Naive thymus-derived CD8-positive, alpha-beta T cell (primary cell): ENCODE results near the gene TIE1. TPM values are rescaled to one million over a fixed set of nuclear protein-coding genes. Genes with fewer than 3 reads are reported as not detected.

ENCODE experiments used
- ATAC-seq, 2 donors: fragments of 150-1000 bp; cut with Tn5 transposase in 1 of 2; sonication (Bioruptor Pico), chemical (Tn5 transposase) in 1 of 2; 1 replicate in 1 of 2; 2 replicates in 1 of 2; pipeline ENCODE4 v1.10.0; 2021; ENCODE audit warnings: mild to moderate bottlenecking in 2 of 2, moderate library complexity in 2 of 2
- POLR2A ChIA-PET: fragments of 350-600 bp; sonication (Branson Sonifier 250); formaldehyde crosslinking; loops from one replicate; lab custom pipeline; 2021; ENCODE audit warnings: antibody characterized with exemption; lab: Charles Lee
- DNase-seq, 10 donors: peaks; one replicate each; pipeline versions ENCODE4 v3.0.0 to v3.0.0-alpha.2; 2020 to 2022
- H3K27ac Mint-ChIP-seq, 10 donors: one replicate each; pipeline ENCODE4 v1.8.0; 2020 to 2022; ENCODE audit warnings: mild to moderate bottlenecking in 10 of 10, mixed read lengths in 10 of 10, moderate library complexity in 4 of 10, inconsistent platforms in 1 of 10
- H3K27me3 Mint-ChIP-seq, 5 donors: one replicate each; pipeline ENCODE4 v1.8.0; 2021 to 2022; ENCODE audit warnings: mixed read lengths in 5 of 5
- H3K36me3 Mint-ChIP-seq, 3 donors: one replicate each; pipeline ENCODE4 v1.8.0; 2020 to 2022; ENCODE audit warnings: mixed read lengths in 3 of 3, mild to moderate bottlenecking in 2 of 3, inconsistent platforms in 1 of 3
- H3K4me1 Mint-ChIP-seq, 4 donors: one replicate each; pipeline ENCODE4 v1.8.0; 2021 to 2022; ENCODE audit warnings: mixed read lengths in 4 of 4
- H3K4me3 Mint-ChIP-seq, 10 donors: one replicate each; pipeline ENCODE4 v1.8.0; 2020 to 2022; ENCODE audit warnings: mild to moderate bottlenecking in 10 of 10, mixed read lengths in 10 of 10, moderate library complexity in 6 of 10, inconsistent platforms in 1 of 10
- H3K9me3 Mint-ChIP-seq, 9 donors: one replicate each; pipeline ENCODE4 v1.8.0; 2020 to 2022; ENCODE audit warnings: mixed read lengths in 9 of 9, mild to moderate bottlenecking in 3 of 9, inconsistent platforms in 1 of 9, moderate library complexity in 1 of 9
- polyA plus RNA-seq, 3 donors: library from polyadenylated mRNA; unstranded; fragments of 300-500 nt; fragmentation: Illumina TruSeq; gene quantifications; one replicate each; pipeline ENCODE4 v1.2.3, GENCODE V29; 2021
- total RNA-seq, 8 experiments: library from RNA in 2 of 8; stranded (reverse) in 2 of 8; gene quantifications; one replicate each; pipeline ENCODE4 v1.2.3 and lab custom pipeline; 2021 to 2026

The TIE1 gene
- total and polyA plus RNA-seq, 5 experiments from 2014 or later = not detected

DNA sequence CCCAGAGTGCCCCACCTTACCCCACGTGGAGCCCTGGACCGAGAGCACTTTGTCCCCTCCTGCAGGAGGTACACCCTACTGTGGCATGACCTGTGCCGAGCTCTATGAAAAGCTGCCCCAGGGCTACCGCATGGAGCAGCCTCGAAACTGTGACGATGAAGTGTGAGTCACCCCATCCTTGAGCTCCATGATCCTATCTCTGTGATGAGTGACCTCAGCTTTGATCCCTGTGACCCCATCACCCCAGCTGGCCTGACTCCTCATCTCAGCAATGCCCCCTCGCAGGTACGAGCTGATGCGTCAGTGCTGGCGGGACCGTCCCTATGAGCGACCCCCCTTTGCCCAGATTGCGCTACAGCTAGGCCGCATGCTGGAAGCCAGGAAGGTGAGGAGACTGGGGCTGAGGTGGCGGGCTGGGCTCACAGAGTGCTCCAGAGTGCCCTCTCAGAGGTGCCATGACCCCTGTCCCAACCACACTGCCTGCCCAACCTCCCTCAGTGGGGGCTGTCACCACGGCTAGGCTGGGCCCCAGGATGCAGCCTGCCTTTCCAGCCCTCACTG is 20.6 kb downstream of the TIE1 start:
- POLR2A ChIA-PET = interaction anchor here (0.6 to 1.5 kb wide), 2 partner anchors 8 to 76 kb away, joined by 3 read pairs; no protein-coding TSS in a partner anchor
- ATAC-seq = no peak
- no peaks in the 10 kb centered on the region for H3K27me3 Mint-ChIP-seq
- no peak overlapping the region for H3K27ac Mint-ChIP-seq
- H3K9me3 Mint-ChIP-seq = peaks cover 1 to 21% (median 16%) of the 10 kb centered on the region in 9 donors
- no peak overlapping the region for H3K4me3 Mint-ChIP-seq
- peaks cover 0 to 2% (median 0%) of the 10 kb centered on the region in 4 donors for H3K4me1 Mint-ChIP-seq
- H3K36me3 Mint-ChIP-seq = peaks cover 0 to 19% (median 16%) of the 10 kb centered on the region in 3 donors
- DNase-seq = peak in 1 of 10 donors; percentile 51

DNA sequence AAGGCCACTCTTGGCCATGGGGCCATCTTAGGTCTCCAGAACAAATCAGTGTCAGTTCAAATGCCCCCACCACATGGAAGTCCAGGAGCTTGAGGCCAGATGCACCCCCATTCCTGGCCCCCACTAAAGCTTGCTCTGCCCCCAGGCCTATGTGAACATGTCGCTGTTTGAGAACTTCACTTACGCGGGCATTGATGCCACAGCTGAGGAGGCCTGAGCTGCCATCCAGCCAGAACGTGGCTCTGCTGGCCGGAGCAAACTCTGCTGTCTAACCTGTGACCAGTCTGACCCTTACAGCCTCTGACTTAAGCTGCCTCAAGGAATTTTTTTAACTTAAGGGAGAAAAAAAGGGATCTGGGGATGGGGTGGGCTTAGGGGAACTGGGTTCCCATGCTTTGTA is 21.7 kb downstream of the TIE1 start:
- H3K4me3 Mint-ChIP-seq = no peak overlapping the region
- no peak overlapping the region for H3K27ac Mint-ChIP-seq
- peak in 1 of 10 donors; percentile 26 for DNase-seq
- ATAC-seq = no peak
- H3K36me3 Mint-ChIP-seq = peaks cover 0 to 24% (median 16%) of the 10 kb centered on the region in 3 donors
- peaks cover 1 to 29% (median 17%) of the 10 kb centered on the region in 9 donors for H3K9me3 Mint-ChIP-seq
- peaks cover 0 to 4% (median under 1%) of the 10 kb centered on the region in 4 donors for H3K4me1 Mint-ChIP-seq
- POLR2A ChIA-PET = no interaction called here
- H3K27me3 Mint-ChIP-seq = no peaks in the 10 kb centered on the region

DNA sequence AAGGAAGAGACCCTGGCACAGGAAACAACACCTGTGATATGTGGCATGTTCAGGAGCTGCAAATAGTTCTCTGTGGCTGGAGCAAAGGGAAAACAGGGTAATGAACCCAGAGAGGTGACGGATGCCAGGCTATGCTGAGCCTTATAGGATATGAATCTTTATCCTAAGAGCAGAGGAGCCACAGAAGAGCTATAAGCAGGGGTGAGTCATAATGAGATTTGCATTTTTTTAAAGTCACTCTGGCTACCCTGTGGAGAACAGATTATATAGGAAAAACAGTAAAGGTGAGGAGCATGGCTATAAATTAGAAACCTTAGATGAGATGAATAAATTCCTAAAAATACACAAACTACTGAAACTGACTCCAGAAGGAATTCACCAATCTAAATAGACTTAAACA is 24.0 kb downstream of the TIE1 start:
- Mint-ChIP-seq H3K27ac (no peak overlapping the region), H3K27me3 (no peaks in the 10 kb centered on the region), H3K9me3 (peaks cover 6 to 41% (median 20%) of the 10 kb centered on the region in 9 donors), H3K36me3 (peaks cover 0 to 28% (median 18%) of the 10 kb centered on the region in 3 donors), H3K4me3 (no peak overlapping the region), H3K4me1 (peaks cover 0 to 7% (median 2%) of the 10 kb centered on the region in 4 donors)
- DNase-seq (no peak), ATAC-seq (no peak)
- POLR2A ChIA-PET = no interaction called here

DNA sequence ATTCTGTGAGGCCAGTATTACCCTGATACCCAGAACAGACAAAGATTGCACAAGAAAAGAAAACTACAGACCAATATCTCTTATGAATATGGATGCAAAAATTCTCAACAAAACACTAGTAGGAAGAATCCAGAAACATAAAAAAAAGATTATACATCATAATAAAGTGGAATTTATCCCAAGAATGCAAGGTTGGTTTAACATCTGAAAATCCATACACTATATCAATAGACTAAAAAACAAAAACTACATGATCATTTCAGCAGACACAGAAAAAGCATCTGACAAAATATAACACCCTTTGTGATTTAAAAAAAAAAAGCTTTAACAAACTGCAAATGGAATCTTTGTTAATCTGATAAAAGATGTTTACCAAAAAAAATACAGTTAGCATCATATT is 24.6 kb downstream of the TIE1 start:
- POLR2A ChIA-PET = no interaction called here
- no peak for ATAC-seq
- Mint-ChIP-seq H3K27ac (no peak overlapping the region), H3K4me3 (no peak overlapping the region), H3K4me1 (peaks cover 0 to 9% (median 2%) of the 10 kb centered on the region in 4 donors), H3K27me3 (no peaks in the 10 kb centered on the region), H3K9me3 (peaks cover 6 to 41% (median 20%) of the 10 kb centered on the region in 9 donors), H3K36me3 (peaks cover 0 to 28% (median 18%) of the 10 kb centered on the region in 3 donors)
- DNase-seq = no peak

DNA sequence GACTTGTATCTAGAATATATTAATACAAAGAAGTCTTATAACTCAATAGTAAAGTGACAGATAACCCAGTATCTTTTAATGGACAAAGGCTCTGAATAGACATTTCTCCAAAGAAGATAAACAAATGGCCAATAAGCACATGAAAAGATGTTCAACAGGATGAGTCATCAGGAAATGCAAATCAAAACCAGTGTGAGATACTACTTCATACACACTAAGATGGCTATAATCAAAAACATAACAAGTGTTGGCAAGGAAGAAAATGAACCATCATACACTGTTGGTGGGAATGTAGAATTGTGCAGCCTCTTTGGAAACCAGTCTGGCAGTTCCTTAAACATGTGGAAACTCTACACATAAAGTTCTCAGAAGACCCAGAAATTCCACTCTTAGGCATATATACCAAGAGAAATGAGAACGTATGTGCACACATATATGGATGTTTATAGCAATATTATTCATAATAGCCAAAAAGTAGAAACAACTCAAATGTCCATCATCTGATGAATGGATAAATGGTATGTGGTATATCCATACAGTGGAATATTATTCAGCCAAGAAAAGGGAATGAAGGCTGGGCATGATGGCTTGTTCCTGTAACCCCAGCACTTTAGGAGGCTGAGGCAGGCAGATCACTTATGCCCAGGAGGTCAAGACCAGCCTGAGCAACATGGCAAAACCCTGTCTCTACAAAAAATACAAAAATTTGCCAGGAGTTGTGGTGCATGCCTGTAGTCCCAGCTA is 26.9 kb downstream of the TIE1 start:
- Mint-ChIP-seq H3K27ac (peak overlapping the region in 3 of 10 donors; percentile 42 to 72 (median 63)), H3K36me3 (peaks cover 0 to 28% (median 18%) of the 10 kb centered on the region in 3 donors), H3K27me3 (no peaks in the 10 kb centered on the region), H3K4me1 (peaks cover 0 to 9% (median 2%) of the 10 kb centered on the region in 4 donors), H3K9me3 (peaks cover 6 to 41% (median 20%) of the 10 kb centered on the region in 9 donors), H3K4me3 (no peak overlapping the region)
- ATAC-seq (no peak), DNase-seq (no peak)
- POLR2A ChIA-PET = no interaction called here

DNA sequence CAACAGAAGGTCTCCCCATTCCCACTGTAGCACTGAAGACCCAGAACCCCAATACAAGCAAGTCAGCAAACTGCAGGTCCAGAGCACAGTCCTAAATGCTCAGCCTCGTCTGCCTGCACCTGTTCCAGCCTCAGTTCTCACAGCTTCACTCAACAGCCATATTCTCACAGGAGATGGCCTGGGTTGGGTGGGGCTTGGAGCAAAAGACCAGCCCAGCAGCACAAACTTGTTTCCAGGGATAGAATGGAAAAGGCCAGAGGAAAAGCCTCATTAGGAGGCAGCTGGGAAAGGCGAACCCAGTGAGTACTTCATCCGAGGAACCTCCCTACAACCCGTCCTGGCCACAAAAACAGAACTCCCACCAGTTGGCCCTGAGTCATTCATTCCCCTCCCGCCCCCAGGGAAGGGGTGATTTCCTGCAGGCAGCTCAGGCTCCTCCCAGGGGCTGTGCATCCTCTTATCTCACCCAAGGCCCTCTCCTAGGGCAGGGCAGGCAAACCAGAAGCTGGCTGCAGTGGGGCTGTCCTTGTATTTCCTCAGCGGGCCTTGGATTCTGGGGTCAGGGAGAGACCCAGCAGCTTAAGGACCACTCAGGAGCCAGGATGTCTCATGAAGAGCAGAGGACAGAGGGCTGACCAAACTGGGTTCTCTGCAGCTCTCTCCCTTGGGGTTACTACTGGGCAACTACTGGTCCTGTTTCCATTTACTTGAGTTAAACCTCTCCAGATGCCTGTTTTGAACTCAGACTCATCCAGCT is 29.4 kb downstream of the TIE1 start:
- ATAC-seq (no peak), DNase-seq (no peak)
- peaks cover 2 to 28% (median 6%) of the 10 kb centered on the region in 9 donors for H3K9me3 Mint-ChIP-seq
- peaks cover 0 to 16% (median 8%) of the 10 kb centered on the region in 3 donors for H3K36me3 Mint-ChIP-seq
- H3K27ac Mint-ChIP-seq = no peak overlapping the region
- no peak overlapping the region for H3K4me3 Mint-ChIP-seq
- peaks cover 0 to 9% (median 2%) of the 10 kb centered on the region in 4 donors for H3K4me1 Mint-ChIP-seq
- no peaks in the 10 kb centered on the region for H3K27me3 Mint-ChIP-seq
- POLR2A ChIA-PET = interaction anchor here (0.9 kb wide), 1 partner anchor 9 kb away, joined by 3 read pairs; no protein-coding TSS in a partner anchor

DNA sequence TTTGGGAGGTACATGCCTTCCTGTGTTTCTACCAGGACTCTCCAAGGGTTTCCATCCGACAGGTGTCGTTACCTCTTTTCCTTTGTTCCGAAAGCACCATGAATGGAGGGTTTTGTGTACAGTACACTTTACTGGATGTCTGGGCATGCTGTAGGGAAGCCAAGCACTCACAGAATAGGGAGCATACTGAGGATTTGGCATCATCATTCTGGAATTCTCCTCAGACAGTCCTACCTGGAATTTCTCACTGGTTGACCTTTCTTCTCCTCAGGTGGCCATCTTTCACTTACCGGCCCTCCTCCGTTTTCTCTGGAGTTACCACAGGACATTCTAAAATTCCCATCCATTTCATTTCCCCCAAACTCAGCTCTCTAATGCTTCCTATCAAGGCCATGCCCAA is 30.9 kb downstream of the TIE1 start:
- no peak overlapping the region for H3K4me3 Mint-ChIP-seq
- DNase-seq (no peak), ATAC-seq (no peak)
- peaks cover 0 to 9% (median 2%) of the 10 kb centered on the region in 4 donors for H3K4me1 Mint-ChIP-seq
- H3K27ac Mint-ChIP-seq = no peak overlapping the region
- H3K27me3 Mint-ChIP-seq = peaks cover 0 to 1% (median 0%) of the 10 kb centered on the region in 5 donors
- POLR2A ChIA-PET = no interaction called here
- peaks cover 0 to 20% (median 5%) of the 10 kb centered on the region in 9 donors for H3K9me3 Mint-ChIP-seq
- peaks cover 0 to 9% (median 2%) of the 10 kb centered on the region in 3 donors for H3K36me3 Mint-ChIP-seq

DNA sequence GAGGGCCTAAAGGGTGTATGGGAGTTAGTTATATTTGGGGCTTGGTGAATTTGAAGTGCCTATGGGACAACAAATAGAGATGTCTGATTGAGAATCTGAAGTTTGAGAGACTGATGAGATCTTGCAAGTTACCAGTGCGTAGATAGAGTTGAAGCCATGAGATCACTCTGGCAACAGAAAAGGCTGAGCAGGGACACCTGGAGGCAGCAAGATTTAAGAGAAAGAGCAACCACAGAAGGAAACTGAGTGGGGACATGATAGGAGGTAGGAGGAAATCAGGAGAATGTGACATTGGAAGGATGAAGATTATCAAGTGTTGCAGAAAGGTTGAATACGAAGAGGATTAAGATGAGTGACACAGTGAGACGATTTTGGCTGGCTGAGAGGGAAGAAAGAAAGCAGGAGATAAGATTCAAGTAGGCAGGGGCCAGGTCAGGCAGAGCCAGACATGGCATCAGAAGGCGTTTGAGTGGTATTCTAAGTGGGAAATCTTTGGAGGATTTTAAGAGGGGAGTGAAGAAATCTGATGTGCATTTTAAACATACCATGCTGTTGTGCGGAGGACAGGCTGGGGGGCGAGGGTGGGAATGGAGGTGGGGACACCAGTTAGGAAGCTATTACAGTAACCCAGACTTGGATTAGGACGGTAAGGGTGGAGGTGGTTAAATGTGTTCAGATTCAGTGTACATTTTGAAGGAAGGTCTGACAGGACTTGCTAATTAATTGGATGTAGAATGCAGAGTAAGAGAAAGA is 33.8 kb downstream of the TIE1 start:
- H3K27me3 Mint-ChIP-seq = peaks cover 0 to 1% (median 0%) of the 10 kb centered on the region in 5 donors
- DNase-seq (no peak), ATAC-seq (no peak)
- peaks cover 0 to 3% (median under 1%) of the 10 kb centered on the region in 4 donors for H3K4me1 Mint-ChIP-seq
- no peaks in the 10 kb centered on the region for H3K36me3 Mint-ChIP-seq
- H3K27ac Mint-ChIP-seq = peak overlapping the region in 2 of 10 donors; percentile 3 to 7
- H3K9me3 Mint-ChIP-seq = no peaks in the 10 kb centered on the region
- POLR2A ChIA-PET = no interaction called here
- H3K4me3 Mint-ChIP-seq = no peak overlapping the region

DNA sequence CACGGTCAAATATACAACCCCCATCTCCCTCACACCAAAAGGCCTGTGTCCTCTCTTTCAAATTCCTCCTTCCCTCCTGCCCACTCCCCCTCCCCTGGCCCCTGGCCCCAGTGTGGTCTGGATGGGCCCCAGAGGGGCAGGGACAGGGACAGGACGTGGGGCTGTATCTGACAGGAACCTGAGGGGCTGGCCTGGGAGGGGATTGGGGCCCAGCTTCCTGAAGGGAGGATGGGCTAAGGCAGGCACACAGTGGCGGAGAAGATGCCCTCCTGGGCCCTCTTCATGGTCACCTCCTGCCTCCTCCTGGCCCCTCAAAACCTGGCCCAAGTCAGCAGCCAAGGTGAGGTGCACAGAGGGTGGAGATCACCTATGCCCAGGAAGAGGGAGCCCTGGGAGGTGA is 36.8 kb downstream of the TIE1 start, which contains the start of gene MPL:
Gene MPL, plus strand, starts transcription at position 231 of the 400 bp plus-strand sequence. Its CDS starts 31 bp downstream, at position 262.
- H3K27me3 Mint-ChIP-seq = peaks cover 0 to 1% (median 0%) of the 10 kb centered on the region in 5 donors
- no peaks in the 10 kb centered on the region for H3K9me3 Mint-ChIP-seq
- DNase-seq (no peak), ATAC-seq (no peak)
- H3K4me3 Mint-ChIP-seq = no peak within 1 kb of the TSS
- H3K4me1 Mint-ChIP-seq = peaks cover 0 to 2% (median 0%) of the 10 kb centered on the region in 4 donors
- peak within 1 kb of the TSS in 2 of 10 donors; percentile 38 to 43 for H3K27ac Mint-ChIP-seq
- POLR2A ChIA-PET = no interaction called here
- H3K36me3 Mint-ChIP-seq = no peaks in the 10 kb centered on the region

DNA sequence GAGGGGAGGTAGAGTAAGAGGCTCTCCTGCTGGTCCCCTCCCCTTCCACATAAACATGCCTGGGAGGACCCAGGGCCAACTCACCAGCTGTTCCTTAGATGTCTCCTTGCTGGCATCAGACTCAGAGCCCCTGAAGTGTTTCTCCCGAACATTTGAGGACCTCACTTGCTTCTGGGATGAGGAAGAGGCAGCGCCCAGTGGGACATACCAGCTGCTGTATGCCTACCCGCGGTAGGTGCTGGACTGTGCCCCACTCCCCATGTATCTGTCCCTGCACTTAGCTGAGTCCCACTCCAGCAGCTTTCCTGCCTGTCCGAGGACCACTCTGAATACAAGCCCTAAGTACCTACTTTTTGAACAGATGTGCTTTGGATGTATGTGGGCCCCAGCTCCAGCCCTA is 37.2 kb downstream of the TIE1 start:
- Mint-ChIP-seq H3K27ac (peak overlapping the region in 2 of 10 donors; percentile 38 to 43), H3K4me3 (no peak overlapping the region), H3K9me3 (no peaks in the 10 kb centered on the region), H3K27me3 (peaks cover 0 to 1% (median 0%) of the 10 kb centered on the region in 5 donors), H3K36me3 (no peaks in the 10 kb centered on the region), H3K4me1 (peaks cover 0 to 2% (median 0%) of the 10 kb centered on the region in 4 donors)
- no peak for ATAC-seq
- no peak for DNase-seq
- POLR2A ChIA-PET = no interaction called here

DNA sequence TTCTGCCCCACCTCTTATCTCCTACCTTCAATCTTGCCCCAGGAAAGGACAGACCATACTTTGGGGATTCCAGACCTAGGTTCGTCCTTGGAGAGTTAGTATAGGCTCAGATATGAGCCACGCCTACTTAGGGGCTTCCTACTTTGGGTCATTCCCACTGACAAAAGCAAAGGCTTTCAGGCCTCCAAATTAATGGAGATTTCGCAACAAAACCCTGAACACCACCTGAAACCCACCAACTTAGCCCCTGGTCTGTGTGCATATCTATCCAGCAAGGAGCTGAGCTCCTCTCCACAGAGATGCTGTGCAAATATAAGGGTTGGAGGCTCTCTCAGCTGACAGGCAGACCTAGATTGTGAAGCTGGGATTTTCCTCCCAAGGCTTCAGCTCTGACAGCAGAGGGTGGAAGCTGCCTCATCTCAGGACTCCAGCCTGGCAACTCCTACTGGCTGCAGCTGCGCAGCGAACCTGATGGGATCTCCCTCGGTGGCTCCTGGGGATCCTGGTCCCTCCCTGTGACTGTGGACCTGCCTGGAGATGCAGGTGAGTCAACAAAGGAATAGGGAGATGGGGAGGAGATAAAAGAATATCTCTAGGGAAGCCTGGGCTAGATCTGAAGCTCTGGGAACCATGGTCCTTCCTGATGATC is 38.9 kb downstream of the TIE1 start:
- DNase-seq = no peak
- Mint-ChIP-seq H3K4me3 (no peak overlapping the region), H3K27me3 (peaks cover 0 to 1% (median 0%) of the 10 kb centered on the region in 5 donors), H3K9me3 (no peaks in the 10 kb centered on the region), H3K27ac (no peak overlapping the region), H3K4me1 (peaks cover 0 to 2% (median 0%) of the 10 kb centered on the region in 4 donors), H3K36me3 (no peaks in the 10 kb centered on the region)
- POLR2A ChIA-PET = no interaction called here
- no peak for ATAC-seq
